Naive B cell (primary cell): ENCODE data around the gene ZNF208. TPM values are rescaled to one million over a fixed set of nuclear protein-coding genes. Genes with fewer than 3 reads are reported as not detected.

Experiments
- polyA plus RNA-seq, 6 donors: library from polyadenylated mRNA; unstranded; fragments of 300-500 nt; fragmentation: Illumina TruSeq; gene quantifications; one replicate each; pipeline ENCODE4 v1.2.3, GENCODE V29; 2021; ENCODE audit warnings: low read depth in 6 of 6

Gene ZNF208
- polyA plus RNA-seq, 6 donors from 2014 or later = 0.42 to 5.0 (median 1.2) TPM

Other genes with a start within 250 kb of the ZNF208 start
- gene ZNF100, start 243.4 kb downstream of the ZNF208 start, polyA plus RNA-seq = 10 to 100 TPM in 5 of 6 donors, 1 to 10 TPM in 1; 9.2 to 31.2 (median 25.0) TPM
- gene ZNF43, start 174.8 kb downstream of the ZNF208 start, polyA plus RNA-seq = 10 to 100 TPM; 14.3 to 34.3 (median 27.2) TPM
- 1 to 10 TPM in 5 of 6 donors, not detected in 1; 5.8 to 9.2 (median 7.7) TPM for gene ZNF257, start 41.5 kb upstream of the ZNF208 start, polyA plus RNA-seq
- not detected for gene ZNF676, start 186.0 kb upstream of the ZNF208 start, polyA plus RNA-seq